SK-N-MC (cell line): ENCODE results near the gene ZNF507.

Experiments
- EZH2 ChIP-seq: fragments of 200-600 bp; sonication (generic); IDR thresholded peaks from one replicate; pipeline ENCODE4 v1.6.1; 2017; ENCODE audit warnings: antibody characterized with exemption
- POLR2AphosphoS5 ChIP-seq: IDR thresholded peaks from 2 replicates; pipeline ENCODE4 v1.6.1; 2012; ENCODE audit warnings: mild to moderate bottlenecking, low read depth, low read length, borderline replicate concordance

GRCh38 chr19:32317086-32317485, 28.3 kb upstream of the ZNF507 start:
- TF ChIP-seq POLR2AphosphoS5 (no peak), EZH2 (no peak)
